Measurements from ENCODE around the gene KRT78. TPM values are rescaled to one million over a fixed set of nuclear protein-coding genes. Genes with fewer than 3 reads are reported as not detected.

KRT78 gene
- total and polyA plus RNA-seq, 9 of the 15 experiments (the other 6 are each of a cell fraction or from before 2014, with no cell fraction given) = not detected

DNA sequence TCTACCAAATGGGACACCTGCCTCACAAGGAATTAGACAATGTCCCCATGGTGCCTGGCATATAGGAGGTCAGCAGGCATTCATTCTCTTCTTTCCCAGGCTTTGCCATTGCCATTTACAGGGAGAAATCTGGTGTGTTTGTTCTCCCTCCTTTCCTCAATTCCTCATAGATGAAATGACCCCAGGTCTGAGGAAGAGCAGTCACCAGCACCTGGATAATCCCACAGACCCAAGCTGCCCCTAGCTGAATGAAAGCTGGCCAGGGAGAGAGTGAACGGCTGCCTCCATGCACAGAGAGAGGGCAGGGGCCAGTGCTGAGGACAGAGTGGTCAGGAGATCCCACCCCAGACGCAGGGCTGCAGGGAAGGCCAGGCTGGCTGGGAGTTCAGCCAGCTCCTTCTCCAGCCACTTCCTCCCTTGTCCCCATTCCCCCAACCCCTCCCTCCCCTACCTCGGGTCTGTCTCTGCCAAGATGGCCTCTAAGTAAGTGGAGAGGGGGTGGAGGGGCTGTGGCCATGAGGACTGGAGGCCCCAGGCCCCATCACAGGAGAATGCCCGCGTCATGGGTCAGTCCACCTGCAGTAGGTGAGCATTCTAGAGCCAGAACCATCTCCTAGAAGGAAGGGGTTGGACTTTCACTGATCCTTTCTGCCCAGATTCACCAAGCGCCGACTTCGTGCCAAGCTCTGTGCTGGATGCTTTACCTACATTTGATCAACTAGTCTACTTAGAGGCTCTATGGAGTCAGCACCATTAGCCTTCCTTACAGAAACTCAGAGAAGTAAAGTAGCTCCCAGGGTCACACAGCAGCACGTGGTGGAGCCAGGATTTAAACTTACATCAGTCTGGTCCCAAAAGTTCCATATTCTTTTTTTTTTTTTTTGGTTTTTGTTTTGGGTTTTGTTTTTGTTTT lies 32.9 kb downstream of the KRT78 start:
- Histone ChIP-seq H3K9me1 (ENCODE audit: control insufficient read depth, insufficient read depth, low read length) (peaks cover 2% of the 10 kb centered on the region), H3K4me3 (no peak overlapping the region), H3K36me3 (ENCODE audit: control insufficient read depth, insufficient read depth, low read length) (no peaks in the 10 kb centered on the region), H4K20me1 (replicated peaks; ENCODE audit: control insufficient read depth, insufficient read depth, low read length) (no peaks in the 10 kb centered on the region; the same call in 1 of the 2 replicates), H3K27ac (ENCODE audit: extremely low read depth, low read depth, low read length) (no peak overlapping the region), H3K9ac (ENCODE audit: insufficient read depth in 1 of 2, low read depth in 2 of 2, low read length in 2 of 2) (no peak overlapping the region), H3K27me3 (ENCODE audit: control insufficient read depth in 2 of 2, insufficient read depth in 2 of 2, low read length in 2 of 2) (peaks cover 26 to 60% of the 10 kb centered on the region in 2 experiments), H3K4me1 (replicated peaks in 1 of 2; ENCODE audit: control insufficient read depth in 2 of 2, insufficient read depth in 2 of 2, low read length in 2 of 2) (no peaks in the 10 kb centered on the region; a peak in 3 of 5 replicates), H2AFZ (ENCODE audit: low read depth, low read length) (no peak overlapping the region), H3K4me2 (ENCODE audit: insufficient read depth, low read length) (no peak overlapping the region), H3K9me3 (replicated peaks; ENCODE audit: control insufficient read depth, insufficient read depth, low read depth, low read length) (no peaks in the 10 kb centered on the region), H3K79me2 (ENCODE audit: control insufficient read depth, insufficient read depth, low read length) (no peaks in the 10 kb centered on the region)
- ChIA-PET CTCF (ENCODE audit: low intra/inter-chr PET ratio) (interaction anchor here (0.6 kb wide), 1 partner anchor 1428 kb away, joined by 3 read pairs; no protein-coding TSS in a partner anchor), POLR2A (interaction anchor here (0.5 to 0.7 kb wide), 2 partner anchors 8 to 58 kb away, joined by 3 read pairs; no protein-coding TSS in a partner anchor)
- no peak for FAIRE-seq
- in situ Hi-C loops (cut with MboI) (no loop called here), intact Hi-C loops (cut with micrococcal nuclease) (no loop called here)
- WGBS (ENCODE audit: insufficient coverage, low coverage, missing lambda C conversion rate) = 21% methylated on average over 5 of the region's 9 CpGs
- no peak for DNase-seq (ENCODE audit: extremely low read depth in 1 of 4, low spot score in 3 of 4)
- TF ChIP-seq ZNF695 (CRISPR knock-in tag; IDR thresholded peaks at IDR 0.05) = no peak
- TF ChIP-seq, protein P1, sequence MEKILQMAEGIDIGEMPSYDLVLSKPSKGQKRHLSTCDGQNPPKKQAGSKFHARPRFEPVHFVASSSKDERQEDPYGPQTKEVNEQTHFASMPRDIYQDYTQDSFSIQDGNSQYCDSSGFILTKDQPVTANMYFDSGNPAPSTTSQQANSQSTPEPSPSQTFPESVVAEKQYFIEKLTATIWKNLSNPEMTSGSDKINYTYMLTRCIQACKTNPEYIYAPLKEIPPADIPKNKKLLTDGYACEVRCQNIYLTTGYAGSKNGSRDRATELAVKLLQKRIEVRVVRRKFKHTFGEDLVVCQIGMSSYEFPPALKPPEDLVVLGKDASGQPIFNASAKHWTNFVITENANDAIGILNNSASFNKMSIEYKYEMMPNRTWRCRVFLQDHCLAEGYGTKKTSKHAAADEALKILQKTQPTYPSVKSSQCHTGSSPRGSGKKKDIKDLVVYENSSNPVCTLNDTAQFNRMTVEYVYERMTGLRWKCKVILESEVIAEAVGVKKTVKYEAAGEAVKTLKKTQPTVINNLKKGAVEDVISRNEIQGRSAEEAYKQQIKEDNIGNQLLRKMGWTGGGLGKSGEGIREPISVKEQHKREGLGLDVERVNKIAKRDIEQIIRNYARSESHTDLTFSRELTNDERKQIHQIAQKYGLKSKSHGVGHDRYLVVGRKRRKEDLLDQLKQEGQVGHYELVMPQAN (IDR thresholded peaks at IDR 0.05; ENCODE audit: borderline replicate concordance) = no peak
- no peak for TF ChIP-seq ZNF444 (CRISPR knock-in tag; IDR thresholded peaks at IDR 0.05)
- no peak for TF ChIP-seq ARHGAP35 (IDR thresholded peaks at IDR 0.05; ENCODE audit: partially characterized antibody)
- no peak for TF ChIP-seq POU5F1 (IDR thresholded peaks at IDR 0.05; ENCODE audit: borderline replicate concordance, low read depth, low read length, partially characterized antibody)
- no peak for TF ChIP-seq CBFA2T3 (IDR thresholded peaks at IDR 0.05)
- TF ChIP-seq, protein P2, sequence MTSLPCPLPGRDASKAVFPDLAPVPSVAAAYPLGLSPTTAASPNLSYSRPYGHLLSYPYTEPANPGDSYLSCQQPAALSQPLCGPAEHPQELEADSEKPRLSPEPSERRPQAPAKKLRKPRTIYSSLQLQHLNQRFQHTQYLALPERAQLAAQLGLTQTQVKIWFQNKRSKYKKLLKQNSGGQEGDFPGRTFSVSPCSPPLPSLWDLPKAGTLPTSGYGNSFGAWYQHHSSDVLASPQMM (CRISPR knock-in tag; IDR thresholded peaks at IDR 0.05) = no peak
- TF ChIP-seq YY1 (IDR thresholded peaks at IDR 0.05; ENCODE audit: borderline replicate concordance in 1 of 3, control insufficient read depth in 1 of 3, extremely low read depth in 1 of 3, insufficient read depth in 3 of 3, insufficient read length in 1 of 3, insufficient replicate concordance in 2 of 3, low read depth in 1 of 3, low read length in 2 of 3) = no peak
- no peak for TF ChIP-seq HDAC8 (tag; IDR thresholded peaks at IDR 0.05)
- TF ChIP-seq DIDO1 (tag; IDR thresholded peaks at IDR 0.05; ENCODE audit: low read depth) = no peak
- TF ChIP-seq, protein P3, sequence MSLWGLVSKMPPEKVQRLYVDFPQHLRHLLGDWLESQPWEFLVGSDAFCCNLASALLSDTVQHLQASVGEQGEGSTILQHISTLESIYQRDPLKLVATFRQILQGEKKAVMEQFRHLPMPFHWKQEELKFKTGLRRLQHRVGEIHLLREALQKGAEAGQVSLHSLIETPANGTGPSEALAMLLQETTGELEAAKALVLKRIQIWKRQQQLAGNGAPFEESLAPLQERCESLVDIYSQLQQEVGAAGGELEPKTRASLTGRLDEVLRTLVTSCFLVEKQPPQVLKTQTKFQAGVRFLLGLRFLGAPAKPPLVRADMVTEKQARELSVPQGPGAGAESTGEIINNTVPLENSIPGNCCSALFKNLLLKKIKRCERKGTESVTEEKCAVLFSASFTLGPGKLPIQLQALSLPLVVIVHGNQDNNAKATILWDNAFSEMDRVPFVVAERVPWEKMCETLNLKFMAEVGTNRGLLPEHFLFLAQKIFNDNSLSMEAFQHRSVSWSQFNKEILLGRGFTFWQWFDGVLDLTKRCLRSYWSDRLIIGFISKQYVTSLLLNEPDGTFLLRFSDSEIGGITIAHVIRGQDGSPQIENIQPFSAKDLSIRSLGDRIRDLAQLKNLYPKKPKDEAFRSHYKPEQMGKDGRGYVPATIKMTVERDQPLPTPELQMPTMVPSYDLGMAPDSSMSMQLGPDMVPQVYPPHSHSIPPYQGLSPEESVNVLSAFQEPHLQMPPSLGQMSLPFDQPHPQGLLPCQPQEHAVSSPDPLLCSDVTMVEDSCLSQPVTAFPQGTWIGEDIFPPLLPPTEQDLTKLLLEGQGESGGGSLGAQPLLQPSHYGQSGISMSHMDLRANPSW (CRISPR knock-in tag; IDR thresholded peaks at IDR 0.05) = no peak
- TF ChIP-seq SMARCA5 (IDR thresholded peaks at IDR 0.05) = no peak
- BruUV-seq (replicated peaks) = no TSS peak
- ATAC-seq = no peak

Measured in K562 (cell line).